Nephron progenitor cell (in vitro differentiated cells): ENCODE data around the gene ADGRA1.

ENCODE experiments used
- DNase-seq: peaks from one replicate; pipeline ENCODE4 v3.0.0; 2021
- H3K27ac Mint-ChIP-seq: 2 replicates; pipeline ENCODE4 v1.8.0; 2021; ENCODE audit warnings: mild to moderate bottlenecking, moderate library complexity, mixed read lengths
- H3K27me3 Mint-ChIP-seq: 2 replicates; pipeline ENCODE4 v1.8.0; 2021; ENCODE audit warnings: mild to moderate bottlenecking, low read depth, mixed read lengths; ENCODE audit not compliant: poor library complexity
- H3K36me3 Mint-ChIP-seq: 2 replicates; pipeline ENCODE4 v1.8.0; 2021; ENCODE audit warnings: low read depth, mixed read lengths
- H3K4me1 Mint-ChIP-seq: 2 replicates; pipeline ENCODE4 v1.8.0; 2021; ENCODE audit warnings: mixed read lengths
- H3K4me3 Mint-ChIP-seq: 2 replicates; pipeline ENCODE4 v1.8.0; 2021; ENCODE audit warnings: mild to moderate bottlenecking, moderate library complexity, mixed read lengths
- H3K9me3 Mint-ChIP-seq: 2 replicates; pipeline ENCODE4 v1.8.0; 2021; ENCODE audit warnings: mild to moderate bottlenecking, moderate library complexity, mixed read lengths
- CTCF ChIP-seq: fragments of 200-600 bp; sonication (generic); IDR thresholded peaks from 2 replicates; pipeline ENCODE4 v1.5.0; 2021; ENCODE audit warnings: antibody characterized with exemption

Gene ADGRA1

DNA sequence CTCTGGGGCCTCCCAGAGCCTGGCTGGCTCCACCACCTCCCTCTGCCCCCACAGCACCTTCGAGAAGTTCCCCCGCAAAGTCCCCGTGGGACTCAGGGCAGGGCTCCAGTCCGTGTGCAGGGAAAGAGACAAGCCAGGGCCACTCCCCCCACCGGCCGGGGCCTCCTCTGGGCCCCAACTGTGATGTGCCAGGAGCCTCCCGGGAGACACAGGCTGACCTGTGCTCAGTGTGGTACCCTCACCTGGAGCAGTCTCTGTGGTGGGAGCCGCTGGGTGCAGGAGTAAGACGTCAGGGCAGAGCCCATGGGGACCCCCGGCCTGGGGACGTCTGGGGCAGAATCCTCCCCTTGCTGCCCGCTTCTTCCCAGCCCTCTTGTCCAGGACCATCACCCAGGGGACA is 1.5 kb upstream of the ADGRA1 start:
- DNase-seq = no peak
- Mint-ChIP-seq H3K9me3 (no peaks in the 10 kb centered on the region), H3K27ac (no peak overlapping the region), H3K27me3 (peaks cover 75% of the 10 kb centered on the region), H3K36me3 (no peaks in the 10 kb centered on the region), H3K4me1 (peaks cover 4% of the 10 kb centered on the region), H3K4me3 (no peak overlapping the region)
- no peak for TF ChIP-seq CTCF

- peaks cover 79% of the 10 kb centered on the region for H3K27me3 Mint-ChIP-seq
- H3K9me3 Mint-ChIP-seq = no peaks in the 10 kb centered on the region
- H3K36me3 Mint-ChIP-seq = no peaks in the 10 kb centered on the region
- H3K4me1 Mint-ChIP-seq = peaks cover 4% of the 10 kb centered on the region
- peak overlapping the region; percentile 77 for H3K4me3 Mint-ChIP-seq
- no peak for DNase-seq
- no peak for TF ChIP-seq CTCF
- no peak overlapping the region for H3K27ac Mint-ChIP-seq
These were observed 562 bp upstream of the ADGRA1 start for GRCh38 chr10:133087045-133087678.

DNA sequence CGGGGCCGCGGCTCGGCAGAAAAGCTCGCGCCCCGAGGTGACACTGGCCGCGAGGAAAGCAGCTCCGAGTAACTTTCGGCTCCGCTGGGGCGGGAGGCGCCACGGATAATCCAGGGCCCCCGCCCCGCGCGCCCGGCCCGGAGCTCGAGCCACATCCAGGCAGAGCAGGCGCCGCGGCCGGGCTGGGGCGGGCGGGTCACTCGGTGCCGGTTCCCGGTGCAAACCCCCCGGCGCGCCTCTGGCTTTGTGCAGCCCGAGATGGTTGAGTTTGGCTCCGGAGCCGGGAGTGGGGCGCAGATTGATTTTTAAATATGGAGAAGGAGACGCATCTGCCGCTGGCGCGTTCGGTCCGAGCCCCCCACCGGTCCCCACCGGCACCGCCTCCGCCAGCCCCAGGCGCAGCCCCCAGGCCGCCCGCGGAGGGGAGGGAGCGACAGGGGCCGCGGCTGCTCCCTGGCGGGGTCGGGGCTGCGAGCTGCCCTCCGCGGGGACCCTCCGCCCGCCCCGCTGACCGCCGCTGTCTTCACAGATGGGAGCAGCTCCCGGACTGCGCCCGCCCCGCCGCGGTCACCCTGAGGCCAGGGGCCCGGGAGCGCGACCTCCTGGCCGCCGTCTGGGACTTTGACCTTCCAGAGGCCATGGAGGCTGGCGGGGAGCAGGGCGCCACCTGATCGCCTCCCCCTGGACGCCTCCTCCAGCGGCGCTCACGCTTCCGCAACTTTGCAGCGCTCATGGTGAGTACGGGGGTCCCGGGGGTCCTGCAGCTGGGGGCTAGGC is 643 bp downstream of the ADGRA1 start:
- Mint-ChIP-seq H3K9me3 (no peaks in the 10 kb centered on the region), H3K4me3 (no peak overlapping the region), H3K4me1 (peaks cover 4% of the 10 kb centered on the region), H3K36me3 (no peaks in the 10 kb centered on the region), H3K27ac (no peak overlapping the region), H3K27me3 (peaks cover 85% of the 10 kb centered on the region)
- TF ChIP-seq CTCF = no peak
- DNase-seq = peak; percentile 67

GRCh38 chr10:133088956-133089800 is 1.5 kb downstream of the ADGRA1 start:
- Mint-ChIP-seq H3K9me3 (no peaks in the 10 kb centered on the region), H3K27me3 (peaks cover 88% of the 10 kb centered on the region), H3K4me3 (peak overlapping the region; percentile 42), H3K36me3 (no peaks in the 10 kb centered on the region), H3K27ac (no peak overlapping the region), H3K4me1 (peaks cover 4% of the 10 kb centered on the region)
- no peak for DNase-seq
- TF ChIP-seq CTCF = no peak

DNA sequence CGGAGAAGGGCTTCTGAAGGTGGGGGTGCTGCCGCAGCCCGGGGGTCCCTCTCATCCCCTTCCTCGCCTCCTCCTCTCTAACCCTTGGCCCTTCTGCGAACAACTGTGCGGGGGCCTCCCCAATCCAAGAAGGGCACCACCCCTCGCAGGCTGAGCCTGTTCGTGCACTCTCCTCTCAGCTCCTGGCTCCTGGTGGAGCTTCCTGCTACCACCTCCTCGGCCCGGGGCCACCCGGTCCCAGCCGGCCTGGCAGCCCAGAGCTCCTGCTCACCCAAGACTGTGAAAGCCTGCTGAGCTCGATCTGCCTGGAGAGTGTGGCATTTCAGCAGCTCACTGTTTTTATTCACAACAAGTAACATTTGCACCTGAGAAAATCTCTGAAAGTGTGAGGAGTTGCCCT is 2.4 kb downstream of the ADGRA1 start:
- DNase-seq = no peak
- Mint-ChIP-seq H3K4me3 (no peak overlapping the region), H3K27ac (no peak overlapping the region), H3K36me3 (no peaks in the 10 kb centered on the region), H3K4me1 (peaks cover 4% of the 10 kb centered on the region), H3K27me3 (peaks cover 88% of the 10 kb centered on the region), H3K9me3 (no peaks in the 10 kb centered on the region)
- TF ChIP-seq CTCF = no peak
